CD14-positive monocyte (primary cell): ENCODE results near the gene CREBZF. TPM values are rescaled to one million over a fixed set of nuclear protein-coding genes. Genes with fewer than 3 reads are reported as not detected.

Experiments used
- DNase-seq, 3 donors: peaks; one replicate each; pipeline ENCODE4 v3.0.0-alpha.2; 2011 to 2022
- H2AFZ ChIP-seq: 2 replicates; pipeline ENCODE4 v1.6.0; 2012; ENCODE audit warnings: mild to moderate bottlenecking, low read depth, low read length, inconsistent platforms; ENCODE audit not compliant: insufficient read depth, poor library complexity, severe bottlenecking
- H3K27ac ChIP-seq, 2 donors: 1 replicate in 1 of 2; 2 replicates in 1 of 2; pipeline ENCODE4 v1.5.1; 2012 to 2013; ENCODE audit warnings: low read length in 2 of 2, control low read depth in 1 of 2, inconsistent platforms in 1 of 2, low read depth in 1 of 2, mild to moderate bottlenecking in 1 of 2
- H3K27me3 ChIP-seq, 2 donors: one replicate each; pipeline versions ENCODE4 v1.6.0 to v1.6.1; 2011 to 2013; ENCODE audit warnings: low read length in 2 of 2; ENCODE audit not compliant: control insufficient read depth in 2 of 2, insufficient read depth in 2 of 2
- H3K36me3 ChIP-seq, 2 donors: replicated peaks in 1 of 2; 1 replicate in 1 of 2; 2 replicates in 1 of 2; pipeline versions ENCODE4 v1.5.1 to v1.6.1; 2012 to 2013; ENCODE audit warnings: low read length in 2 of 2, control low read depth in 1 of 2, inconsistent platforms in 1 of 2, mild to moderate bottlenecking in 1 of 2; ENCODE audit not compliant: insufficient read depth in 2 of 2, control insufficient read depth in 1 of 2
- H3K4me1 ChIP-seq, 2 donors: 1 replicate in 1 of 2; 2 replicates in 1 of 2; pipeline versions ENCODE4 v1.5.1 to v1.6.1; 2012 to 2013; ENCODE audit warnings: low read length in 2 of 2, control low read depth in 1 of 2, inconsistent platforms in 1 of 2, mild to moderate bottlenecking in 1 of 2, moderate library complexity in 1 of 2; ENCODE audit not compliant: insufficient read depth in 2 of 2, control insufficient read depth in 1 of 2
- H3K4me2 ChIP-seq: replicated peaks from 2 replicates; pipeline ENCODE3; 2012; ENCODE audit warnings: low read length, moderate library complexity, mild to moderate bottlenecking; ENCODE audit not compliant: poor library complexity, severe bottlenecking; ENCODE audit errors: extremely low read depth
- H3K4me3 ChIP-seq, 3 experiments: fragments of 200-600 bp in 1 of 3; sonication (generic) in 1 of 3; replicated peaks in 1 of 3; 1 replicate in 2 of 3; 2 replicates in 1 of 3; pipeline ENCODE4 v1.5.1; 2011 to 2013; ENCODE audit warnings: low read length in 3 of 3, mild to moderate bottlenecking in 3 of 3, control low read depth in 2 of 3, low read depth in 2 of 3, inconsistent platforms in 1 of 3, moderate library complexity in 1 of 3
- H3K79me2 ChIP-seq: 2 replicates; pipeline ENCODE4 v1.6.0; 2012; ENCODE audit warnings: mild to moderate bottlenecking, control low read depth, inconsistent platforms, low read length, moderate library complexity; ENCODE audit not compliant: insufficient read depth
- H3K9ac ChIP-seq: 2 replicates; pipeline ENCODE4 v1.6.0; 2017; ENCODE audit warnings: low read length, mild to moderate bottlenecking; ENCODE audit not compliant: insufficient read depth, poor library complexity, severe bottlenecking
- H3K9me3 ChIP-seq, 2 donors: replicated peaks in 1 of 2; 1 replicate in 1 of 2; 2 replicates in 1 of 2; pipeline versions ENCODE4 v1.5.1 to v1.6.1; 2012 to 2013; ENCODE audit warnings: low read length in 2 of 2, control low read depth in 1 of 2; ENCODE audit not compliant: control insufficient read depth in 1 of 2, insufficient read depth in 1 of 2
- H4K20me1 ChIP-seq: 2 replicates; pipeline ENCODE4 v1.6.0; 2012; ENCODE audit warnings: mild to moderate bottlenecking, low read length, control low read depth, moderate library complexity; ENCODE audit not compliant: insufficient read depth
- H3K27ac Mint-ChIP-seq, 7 donors: one replicate each; pipeline ENCODE4 v1.8.0; 2020; ENCODE audit warnings: mild to moderate bottlenecking in 7 of 7, mixed read lengths in 7 of 7, moderate library complexity in 6 of 7, inconsistent platforms in 2 of 7
- H3K27me3 Mint-ChIP-seq, 3 donors: one replicate each; pipeline ENCODE4 v1.8.0; 2021 to 2022; ENCODE audit warnings: low read depth in 3 of 3, mild to moderate bottlenecking in 3 of 3, mixed read lengths in 3 of 3, moderate library complexity in 3 of 3, inconsistent platforms in 1 of 3
- H3K36me3 Mint-ChIP-seq, 2 donors: one replicate each; pipeline ENCODE4 v1.8.0; 2020; ENCODE audit warnings: mixed read lengths in 2 of 2, inconsistent platforms in 1 of 2, mild to moderate bottlenecking in 1 of 2
- H3K4me1 Mint-ChIP-seq: one replicate; pipeline ENCODE4 v1.8.0; 2020; ENCODE audit warnings: mild to moderate bottlenecking, mixed read lengths
- H3K4me3 Mint-ChIP-seq, 2 donors: one replicate each; pipeline ENCODE4 v1.8.0; 2020; ENCODE audit warnings: mild to moderate bottlenecking in 2 of 2, mixed read lengths in 2 of 2, moderate library complexity in 1 of 2
- H3K9me3 Mint-ChIP-seq, 7 donors: one replicate each; pipeline ENCODE4 v1.8.0; 2020 to 2022; ENCODE audit warnings: mixed read lengths in 7 of 7, mild to moderate bottlenecking in 6 of 7, moderate library complexity in 6 of 7, inconsistent platforms in 2 of 7
- CTCF ChIP-seq: fragments of 200-600 bp; IDR thresholded peaks from one replicate; pipeline ENCODE4 v1.8.0; 2022; ENCODE audit warnings: antibody characterized with exemption, mild to moderate bottlenecking
- WGBS: methylation state at CpG from one replicate; pipeline ENCODE4 v1.1.5; 2013; ENCODE audit warnings: missing lambda C conversion rate; ENCODE audit not compliant: insufficient coverage; 5-methylcytosine and 5-hydroxymethylcytosine counted together
- intact Hi-C, 2 donors: fragments of 100-400 bp; cut with micrococcal nuclease; formaldehyde crosslinking; loops; one replicate each; pipeline versions ENCODE4 v1.15.0 to v1.15.1; 2023
- polyA plus RNA-seq, 3 donors: library from polyadenylated mRNA; depleted of rRNA in 1 of 3; unstranded in 2 of 3; stranded (reverse) in 1 of 3; fragments of 300-500 nt in 2 of 3; fragments of >200 nt in 1 of 3; fragmentation: Illumina TruSeq in 2 of 3; gene quantifications; 1 replicate in 2 of 3; 2 replicates in 1 of 3; pipeline ENCODE4 v1.2.3, GENCODE V29; 2012 to 2021

Gene CREBZF
- polyA plus RNA-seq, 3 donors: 3.1 to 35.4 (median 3.9) TPM

- peaks cover 34 to 51% of the 10 kb centered on the region in 2 donors for H3K36me3 ChIP-seq
- Mint-ChIP-seq H3K9me3 (no peaks in the 10 kb centered on the region), H3K4me1 (peaks cover 17% of the 10 kb centered on the region), H3K4me3 (no peak overlapping the region), H3K27ac (peak overlapping the region in 1 of 7 donors; percentile 68), H3K36me3 (peaks cover 21 to 29% of the 10 kb centered on the region in 2 donors), H3K27me3 (no peaks in the 10 kb centered on the region)
- TF ChIP-seq CTCF: no peak
- no peak for DNase-seq
- peak overlapping the region; percentile 1 for H3K9ac ChIP-seq
- H3K4me2 ChIP-seq: no peak overlapping the region
- H3K27ac ChIP-seq: no peak overlapping the region
- H2AFZ ChIP-seq: no peak overlapping the region
- intact Hi-C loops: no loop called here
- H3K4me1 ChIP-seq: peaks cover 10 to 11% of the 10 kb centered on the region in 2 donors
- WGBS: no CpG with 5 or more reads among the region's 3 CpGs
- peaks cover 15% of the 10 kb centered on the region for H4K20me1 ChIP-seq
- H3K4me3 ChIP-seq: no peak overlapping the region
- peaks cover 45% of the 10 kb centered on the region for H3K79me2 ChIP-seq
- no peaks in the 10 kb centered on the region for H3K9me3 ChIP-seq
- no peaks in the 10 kb centered on the region for H3K27me3 ChIP-seq
Measured at GRCh38 chr11:85652786-85653447, 12.0 kb downstream of the CREBZF start.

GRCh38 chr11:85651118-85651517, 13.8 kb downstream of the CREBZF start:
- no peak overlapping the region for H3K4me3 Mint-ChIP-seq
- peaks cover 11 to 16% of the 10 kb centered on the region in 2 donors for H3K4me1 ChIP-seq

More at GRCh38 chr11:85651118-85651517, 13.8 kb downstream of the CREBZF start:
- H3K4me1 Mint-ChIP-seq: peaks cover 17% of the 10 kb centered on the region
- peaks cover 10 to 20% of the 10 kb centered on the region in 2 donors for H3K36me3 Mint-ChIP-seq
- H3K9me3 Mint-ChIP-seq: no peaks in the 10 kb centered on the region
- H3K27ac Mint-ChIP-seq: no peak overlapping the region
- Histone ChIP-seq H4K20me1 (peaks cover 13% of the 10 kb centered on the region), H2AFZ (no peak overlapping the region), H3K4me3 (no peak overlapping the region), H3K4me2 (no peak overlapping the region), H3K79me2 (peaks cover 34% of the 10 kb centered on the region), H3K36me3 (peaks cover 21 to 34% of the 10 kb centered on the region in 2 donors), H3K9me3 (no peaks in the 10 kb centered on the region), H3K27me3 (no peaks in the 10 kb centered on the region), H3K27ac (no peak overlapping the region), H3K9ac (no peak overlapping the region)
- 50% methylated on average over 1 of the region's 1 CpG for WGBS
- intact Hi-C loops: no loop called here
- no peak for TF ChIP-seq CTCF
- no peak for DNase-seq
- H3K27me3 Mint-ChIP-seq: peaks cover 0 to 4% (median 2%) of the 10 kb centered on the region in 3 donors
